Stimulated activated CD4-positive, alpha-beta T cell treated with anti-CD3 and anti-CD28 coated beads, TNF-alpha, amount 100 ng/mL, for 1 hour (primary cell): ENCODE data around the gene GADD45G.

Experiments
- DNase-seq, 3 donors: peaks; one replicate each; pipeline ENCODE4 v3.0.0-alpha.2; 2020; ENCODE audit warnings: low read depth in 3 of 3, low spot score in 1 of 3

The GADD45G gene

DNA sequence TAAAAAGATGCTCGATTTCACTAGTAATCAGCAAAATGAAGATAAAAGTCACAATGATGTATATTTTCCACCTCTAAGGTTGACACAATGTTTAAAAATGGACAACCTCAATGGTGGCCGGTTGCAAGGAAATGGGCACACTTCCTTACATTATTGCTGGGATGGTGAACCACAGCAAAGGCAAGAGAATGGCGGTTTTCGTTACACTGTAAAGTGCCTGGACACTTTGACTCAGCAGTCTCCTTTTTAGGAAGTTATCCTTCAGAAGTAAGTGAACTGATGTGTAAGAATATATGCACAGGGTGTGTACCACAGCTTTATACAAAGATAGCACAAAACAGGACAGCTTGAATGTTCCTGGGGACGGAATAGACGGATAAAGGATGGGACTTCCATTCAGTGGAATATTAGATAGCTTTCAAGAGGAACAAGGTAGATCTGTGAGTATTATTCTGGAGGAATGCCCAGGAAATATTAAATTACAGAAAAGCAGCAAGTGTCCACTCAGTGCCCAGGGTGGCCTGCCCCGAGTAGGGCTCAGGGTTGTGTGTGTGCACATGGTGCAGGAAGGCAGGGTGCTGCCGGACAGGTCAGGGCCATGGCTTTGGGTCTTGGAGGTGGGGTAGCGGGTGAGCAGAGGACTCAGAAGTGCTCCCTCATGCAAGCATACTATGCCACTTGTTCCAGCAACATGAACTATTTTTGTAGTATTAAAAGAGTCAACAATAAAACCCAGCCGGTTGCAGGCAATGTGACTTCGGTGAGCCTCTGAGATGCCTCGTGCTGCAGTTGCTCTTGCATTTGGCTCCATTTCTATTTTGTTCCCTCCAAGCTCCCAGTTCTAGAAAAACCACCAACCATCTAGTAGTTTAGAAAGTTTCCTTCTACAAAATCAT, 24.5 kb downstream of the GADD45G start:
- DNase-seq: no peak

DNA sequence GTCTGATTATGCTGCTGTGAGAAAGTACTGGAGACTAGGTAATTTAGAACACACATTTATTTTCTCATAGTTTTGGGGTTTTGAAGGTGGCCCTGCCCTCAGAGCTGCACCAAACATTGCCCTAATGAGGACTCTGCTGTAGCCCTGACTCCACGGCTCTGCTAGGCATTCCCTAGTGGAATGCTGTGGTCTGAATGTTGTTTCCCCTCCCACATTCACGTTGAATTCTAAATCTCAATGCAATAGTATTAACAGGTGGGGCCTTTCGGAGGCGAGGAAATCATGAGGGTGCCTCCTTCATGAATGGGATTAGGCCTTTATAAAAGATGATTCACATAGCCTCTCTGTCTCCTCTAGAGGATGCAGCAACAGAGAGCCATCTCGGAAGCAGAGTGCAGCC, 25.7 kb downstream of the GADD45G start:
- no peak for DNase-seq

DNA sequence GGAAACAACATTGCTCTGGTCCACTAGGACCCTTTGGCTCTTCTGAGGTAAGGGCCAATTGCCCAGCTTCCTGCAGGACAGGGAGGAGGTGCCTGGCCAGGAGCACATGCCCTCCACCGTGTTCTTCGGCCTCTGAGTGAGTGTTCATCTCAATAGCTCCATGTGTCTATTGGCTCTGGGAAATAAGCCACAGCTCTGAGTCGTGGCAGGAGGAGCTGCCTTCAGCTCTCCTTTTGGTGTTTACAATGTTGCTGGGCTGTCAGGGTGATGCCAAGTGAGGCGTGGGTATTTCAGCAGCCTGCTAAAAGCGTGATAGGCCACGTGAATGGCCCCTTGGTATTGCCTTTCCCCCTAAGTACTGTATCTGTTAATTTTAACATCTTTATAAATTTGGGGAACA, 26.6 kb downstream of the GADD45G start:
- no peak for DNase-seq

DNA sequence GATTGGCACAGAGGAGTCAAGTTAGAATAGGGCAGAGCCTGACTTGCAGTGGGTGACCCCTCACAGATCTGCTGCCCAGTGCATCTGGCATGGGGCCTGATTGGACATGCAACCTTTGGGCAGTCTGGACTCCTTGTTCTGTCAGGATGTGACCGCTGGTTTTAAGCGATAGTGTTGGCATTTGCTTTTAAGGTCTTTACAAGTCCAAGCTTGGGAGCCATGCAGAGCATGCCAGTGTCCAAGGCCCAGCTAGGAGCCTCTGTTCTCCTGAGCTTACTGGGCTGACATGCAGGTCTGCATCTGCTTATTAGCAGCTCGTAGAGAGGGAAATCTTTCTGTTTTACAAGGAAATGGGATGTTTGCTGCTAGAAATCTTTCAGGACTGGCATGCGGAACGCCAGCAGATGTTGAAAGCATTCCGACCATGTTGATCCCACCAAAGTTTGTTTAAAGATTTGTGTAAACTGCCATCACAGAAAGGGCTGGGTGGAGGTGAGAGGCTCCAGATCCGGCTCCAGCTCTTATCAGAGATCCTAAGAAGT, 27.5 kb downstream of the GADD45G start:
- no peak for DNase-seq

DNA sequence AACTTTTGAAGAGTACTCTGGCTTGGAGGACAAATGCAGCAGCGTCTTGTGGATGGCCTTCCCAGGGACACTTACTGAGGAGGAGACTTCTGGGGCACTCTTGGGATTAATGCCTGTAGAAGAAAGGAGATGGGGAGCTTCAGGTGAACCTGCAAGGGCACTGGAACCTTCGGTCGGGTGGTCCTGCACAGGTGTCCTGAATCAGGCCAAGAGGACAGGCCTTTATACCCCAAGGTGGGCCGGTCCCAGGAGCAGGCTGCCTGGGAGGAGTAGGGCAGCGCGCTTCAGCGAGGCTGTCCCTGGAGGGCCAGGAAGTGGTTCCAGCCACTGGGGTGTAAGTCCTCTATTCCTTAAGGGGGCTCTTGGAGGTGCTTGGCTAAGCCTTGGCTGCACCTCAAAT, 27.9 kb downstream of the GADD45G start:
- DNase-seq: no peak

DNA sequence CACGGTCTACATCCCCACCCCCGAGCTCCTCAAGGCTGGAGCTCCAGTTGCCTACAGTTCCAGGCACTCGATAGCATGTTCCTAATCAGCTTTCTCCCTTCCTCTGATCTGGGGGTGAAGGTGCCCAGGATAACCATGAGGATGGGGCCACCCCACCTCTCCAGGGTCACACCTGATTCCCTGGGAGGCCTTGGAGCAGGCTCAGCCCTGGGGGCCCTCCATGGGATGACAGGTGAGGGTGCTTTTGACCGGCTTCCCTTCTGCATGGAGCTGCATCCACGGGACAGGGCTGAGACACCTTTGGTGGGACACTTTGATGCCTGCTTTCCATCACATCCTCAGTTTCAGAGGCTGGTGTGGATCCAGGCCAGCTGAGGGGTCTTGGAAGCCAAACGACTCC, 28.6 kb downstream of the GADD45G start:
- no peak for DNase-seq

DNA sequence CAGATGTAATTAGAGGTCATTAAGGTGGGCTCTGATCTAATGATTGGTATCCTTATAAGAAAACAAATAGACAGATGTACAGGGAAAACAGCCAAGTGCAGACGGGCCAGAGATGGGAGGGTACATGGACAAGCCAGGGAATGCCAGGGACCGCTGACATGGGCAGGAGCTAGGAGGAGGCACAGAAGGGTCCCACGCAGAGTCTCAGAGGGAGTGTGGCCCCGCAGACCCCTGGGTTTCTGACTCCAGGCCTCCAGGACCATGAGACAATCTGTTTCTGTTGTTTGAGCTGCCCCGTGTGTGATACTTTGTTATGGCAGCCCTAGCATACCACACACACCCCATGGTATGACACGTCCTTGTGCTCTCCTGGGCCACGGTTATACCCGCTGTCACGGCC, 29.1 kb downstream of the GADD45G start:
- DNase-seq: no peak

DNA sequence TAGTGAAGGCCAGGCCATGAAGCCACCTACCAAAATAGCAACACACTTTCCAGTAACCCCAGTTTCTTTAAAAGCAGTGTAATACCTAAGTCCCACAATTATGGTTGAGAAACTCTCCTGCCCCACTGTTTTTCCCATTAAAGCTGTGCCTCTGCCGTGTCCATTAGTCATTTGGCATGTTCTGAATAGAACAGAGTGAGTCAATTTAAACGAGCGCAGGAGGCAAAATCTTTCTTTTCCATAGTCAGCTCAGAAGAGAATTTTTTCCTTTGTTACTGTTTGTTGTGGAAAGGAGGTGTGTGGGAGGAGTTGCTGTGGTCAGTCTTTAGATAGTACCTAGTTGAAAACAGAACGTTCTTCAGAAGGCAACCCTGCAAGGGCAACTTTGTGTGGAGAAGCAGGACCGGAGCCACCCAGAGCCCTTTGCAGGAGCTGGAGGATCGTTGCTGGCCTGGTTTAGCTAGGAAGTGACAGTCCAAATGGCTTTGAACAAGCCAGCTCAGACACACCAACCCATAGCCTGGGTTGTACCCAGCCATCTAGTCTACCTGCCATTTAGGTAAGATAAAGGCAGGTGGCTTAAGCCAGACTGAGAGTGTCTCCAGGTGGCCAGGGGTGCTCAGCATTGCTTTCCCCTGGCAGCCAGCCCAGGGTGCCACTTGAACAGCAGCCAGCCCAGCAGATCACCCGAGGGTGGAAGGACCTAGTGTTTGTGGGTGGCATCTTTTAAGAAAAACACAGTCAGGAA, 30.4 kb downstream of the GADD45G start:
- no peak for DNase-seq

DNA sequence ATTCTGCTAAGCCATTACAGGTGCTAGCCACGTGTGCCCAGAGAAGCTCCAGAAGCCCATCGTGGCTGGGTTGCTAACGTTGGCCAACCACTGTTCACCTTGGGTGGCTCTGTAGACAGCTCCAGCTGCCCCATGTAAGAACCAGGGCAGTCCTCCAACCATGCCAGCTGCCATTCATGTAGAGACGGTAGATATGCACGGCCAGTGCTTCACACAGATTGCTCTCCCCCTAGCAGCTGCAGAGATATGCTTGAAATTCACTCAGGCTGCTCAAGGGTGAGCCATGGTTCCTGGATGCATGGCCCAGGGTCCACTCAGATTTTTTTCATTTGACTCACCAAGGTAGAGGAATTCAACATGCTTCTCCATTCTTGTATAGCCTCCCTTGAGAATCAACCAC, 31.0 kb downstream of the GADD45G start:
- no peak for DNase-seq

DNA sequence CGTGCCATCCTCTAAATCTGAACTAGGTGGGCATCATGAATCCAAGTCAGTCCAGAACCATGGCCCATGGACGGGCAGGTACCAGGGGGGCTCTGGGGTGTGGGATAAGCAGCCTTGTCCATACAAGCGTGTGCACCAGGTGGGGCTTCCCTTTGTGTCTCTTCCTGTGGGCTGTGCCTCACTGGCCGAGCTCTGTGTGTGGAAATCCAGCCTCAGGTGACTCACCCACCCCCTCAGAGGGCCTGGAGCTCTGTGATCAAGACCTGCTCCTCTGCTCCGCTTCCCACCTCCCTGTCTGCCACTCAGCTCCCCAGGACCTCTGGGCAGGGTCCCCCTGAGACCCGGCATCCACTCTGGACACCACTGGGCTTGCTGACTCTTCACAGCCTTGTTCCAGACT, 33.0 kb downstream of the GADD45G start:
- DNase-seq: no peak

DNA sequence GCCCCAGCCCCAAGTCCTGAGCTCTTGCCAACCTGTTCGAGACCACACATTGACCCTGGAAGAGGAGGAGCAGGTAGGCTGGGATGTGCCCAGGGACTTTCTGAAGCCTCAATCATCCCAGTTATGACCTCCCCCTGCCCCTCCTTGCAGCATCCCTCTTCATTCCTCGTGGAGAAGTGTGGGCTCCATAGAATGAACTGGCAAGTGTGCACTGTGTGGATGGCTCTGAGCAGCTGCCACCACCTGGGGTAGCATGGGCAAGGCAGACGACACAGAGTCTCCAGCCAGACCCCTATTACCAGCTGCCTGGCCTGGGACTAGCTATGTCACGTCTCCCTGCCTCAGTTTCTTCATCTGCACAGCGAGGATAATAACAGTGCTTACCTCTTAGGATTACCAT, 33.5 kb downstream of the GADD45G start:
- DNase-seq: no peak

DNA sequence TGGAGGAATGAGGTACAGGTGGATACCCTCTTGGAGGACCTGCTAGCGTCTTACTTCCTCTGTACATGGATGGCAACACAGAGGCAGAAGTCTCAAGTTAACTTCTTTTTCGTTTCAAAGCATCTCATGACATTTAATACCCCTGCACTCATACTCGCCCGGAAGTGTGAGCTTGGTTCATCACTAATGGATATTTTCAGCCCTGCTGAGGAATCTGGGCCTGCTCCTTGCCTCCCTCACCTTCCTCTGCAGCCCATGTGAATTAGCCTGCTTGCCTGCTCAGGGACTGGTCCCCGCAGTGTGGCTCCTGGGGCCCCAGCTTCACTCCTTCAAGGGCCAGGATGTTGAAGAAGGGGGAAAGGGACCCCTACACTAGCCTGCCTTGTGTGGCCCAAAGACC, 34.1 kb downstream of the GADD45G start:
- no peak for DNase-seq

DNA sequence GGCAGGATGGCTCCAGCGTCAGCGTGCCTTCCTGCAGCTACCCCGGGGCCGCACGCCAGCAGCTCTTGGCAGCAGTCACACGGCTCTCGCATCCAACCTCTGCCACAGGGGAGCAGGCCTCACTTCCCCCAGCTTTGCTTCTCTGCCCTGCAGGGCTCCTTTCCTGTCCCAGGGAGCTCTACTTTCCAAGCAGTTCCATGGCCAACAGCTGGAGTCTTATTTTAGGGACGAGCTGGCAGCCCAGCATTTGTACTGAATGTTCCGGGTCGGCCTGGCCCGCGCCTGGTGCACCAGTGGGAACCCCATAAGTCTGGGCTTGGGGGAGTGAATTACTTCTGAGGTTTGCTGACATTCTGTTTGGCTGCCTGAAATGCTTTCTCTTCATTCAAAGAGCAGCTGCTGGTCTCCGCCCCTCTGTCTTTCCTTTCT, 34.6 kb downstream of the GADD45G start:
- no peak for DNase-seq

DNA sequence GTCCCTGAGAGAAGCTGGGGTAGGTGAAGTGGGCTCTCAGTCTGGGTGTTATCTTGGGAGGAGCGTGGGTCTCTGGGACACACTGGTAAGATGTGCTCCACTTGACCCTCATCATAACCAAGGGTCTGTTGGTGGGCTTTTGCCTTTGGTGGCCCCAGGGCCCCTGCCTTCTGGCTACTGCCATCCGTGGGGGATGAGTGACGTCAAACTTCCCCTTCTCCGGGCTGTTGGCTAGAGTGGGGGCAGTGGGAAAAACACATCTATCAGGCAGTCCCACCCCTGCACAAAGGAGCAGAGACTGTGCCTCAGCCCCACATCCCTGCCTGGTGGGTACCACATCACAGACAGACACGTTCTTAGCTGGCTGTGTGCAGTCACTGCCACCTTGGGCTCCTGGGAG, 35.1 kb downstream of the GADD45G start:
- DNase-seq: no peak

DNA sequence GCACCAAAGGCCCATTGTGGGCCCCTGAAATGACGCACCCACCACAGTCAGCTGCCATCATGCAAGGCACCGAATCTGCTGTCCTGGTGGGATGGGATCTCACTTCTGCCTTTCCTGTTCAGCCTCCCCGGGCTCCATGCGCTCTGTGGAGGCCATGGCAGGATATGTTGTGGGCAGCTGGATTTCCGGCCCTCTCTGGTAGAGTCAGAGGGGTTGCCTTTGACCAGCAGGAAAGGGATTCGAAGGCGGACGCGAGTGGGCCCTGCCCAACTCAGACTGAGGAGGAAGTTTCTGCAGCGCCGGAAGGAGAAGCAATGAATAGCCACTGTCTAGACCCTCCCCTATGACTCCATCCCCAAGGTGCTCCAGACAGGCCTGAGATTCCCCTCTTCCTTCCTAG, 35.5 kb downstream of the GADD45G start:
- no peak for DNase-seq

DNA sequence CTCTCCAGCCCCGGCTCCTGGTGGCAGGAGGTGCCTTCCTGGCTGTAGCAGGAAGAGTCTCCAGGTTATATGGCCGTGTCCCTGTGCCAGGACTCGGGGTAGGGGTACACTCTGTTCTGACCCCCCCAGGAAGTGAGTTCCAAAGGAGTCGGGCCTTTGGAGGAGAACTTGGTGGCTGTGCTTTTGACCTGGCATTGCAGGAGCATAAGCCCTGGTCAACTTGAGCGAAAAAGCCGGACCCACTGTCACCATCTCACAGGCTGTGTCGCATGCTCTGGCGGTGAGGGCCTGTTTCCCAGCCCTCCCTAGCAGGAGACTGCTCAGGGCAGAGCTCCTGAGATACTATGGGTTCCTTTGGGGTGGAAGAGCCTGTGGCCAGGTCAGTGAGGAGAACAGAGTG, 36.0 kb downstream of the GADD45G start:
- DNase-seq: no peak

DNA sequence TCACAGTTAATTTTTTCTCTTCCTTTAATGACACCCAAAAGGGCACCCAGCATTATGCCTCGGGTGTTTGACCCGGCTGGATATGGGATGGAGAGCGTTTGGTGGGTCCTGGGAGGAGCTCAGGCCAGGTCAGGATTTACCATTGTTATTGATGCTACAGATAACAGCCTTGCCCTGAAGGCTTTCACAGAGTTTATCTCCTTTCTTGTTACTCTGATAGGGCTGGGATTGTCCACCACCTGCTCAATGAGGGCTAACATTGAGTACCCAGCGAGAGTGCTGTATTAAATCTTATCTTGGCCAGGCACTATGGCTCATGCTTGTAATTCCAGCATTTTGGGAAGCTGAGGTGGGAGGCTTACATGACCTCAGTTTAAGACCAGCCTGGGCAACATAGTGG, 37.2 kb downstream of the GADD45G start:
- no peak for DNase-seq

DNA sequence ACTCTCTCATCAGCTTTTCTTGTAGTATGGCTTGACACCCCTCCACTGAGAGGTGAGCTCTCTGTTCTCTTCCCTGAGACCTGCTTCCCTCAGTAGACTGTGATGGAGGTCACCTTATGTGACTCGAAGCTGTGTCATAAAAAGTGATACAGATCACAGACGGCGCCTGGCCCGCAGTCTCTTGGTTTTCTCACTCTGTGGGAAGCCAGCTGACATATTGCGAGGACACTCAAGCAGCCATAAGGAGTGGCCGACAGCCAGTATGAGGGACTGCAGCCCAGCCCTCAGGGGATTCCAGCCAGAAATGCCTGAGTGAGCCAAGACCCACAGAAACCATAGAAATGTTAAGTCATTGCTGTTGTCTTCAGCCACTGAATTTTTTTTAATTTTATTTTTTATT, 38.0 kb downstream of the GADD45G start:
- DNase-seq: no peak

DNA sequence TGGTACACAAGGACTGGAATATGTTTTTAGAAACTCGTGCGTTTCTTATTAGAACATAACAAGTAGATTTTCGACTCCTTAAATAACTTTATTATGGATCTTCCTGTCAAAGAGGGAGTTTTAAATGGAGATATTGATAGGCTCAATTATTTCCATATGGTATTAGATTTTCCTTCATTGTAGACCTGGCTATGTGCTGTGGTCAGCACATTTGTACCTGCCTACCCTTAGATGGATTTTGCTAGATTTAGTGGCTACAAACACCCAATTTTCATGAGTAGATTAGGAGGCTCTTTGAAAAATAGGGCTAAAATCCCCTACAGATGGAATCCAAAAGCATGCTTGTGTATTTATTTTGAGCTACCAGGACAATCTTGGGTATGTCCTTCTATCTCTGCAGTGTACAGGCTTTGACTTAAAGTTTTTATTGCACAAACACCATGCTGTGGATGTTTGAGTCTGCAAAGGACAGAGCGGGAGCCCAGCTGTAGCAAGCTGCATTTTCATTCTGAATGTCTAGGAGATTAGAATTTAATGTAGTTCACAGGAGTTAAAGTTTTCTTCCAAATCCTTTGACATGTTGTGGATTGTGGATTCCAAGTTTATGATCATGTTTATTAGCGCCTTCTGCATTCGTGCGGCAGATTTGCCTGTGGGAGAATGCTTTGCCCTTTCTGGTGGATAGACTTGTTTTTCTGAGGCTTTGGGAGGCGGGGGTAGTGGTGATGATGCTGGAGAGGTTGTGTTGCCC, 41.6 kb downstream of the GADD45G start:
- no peak for DNase-seq

DNA sequence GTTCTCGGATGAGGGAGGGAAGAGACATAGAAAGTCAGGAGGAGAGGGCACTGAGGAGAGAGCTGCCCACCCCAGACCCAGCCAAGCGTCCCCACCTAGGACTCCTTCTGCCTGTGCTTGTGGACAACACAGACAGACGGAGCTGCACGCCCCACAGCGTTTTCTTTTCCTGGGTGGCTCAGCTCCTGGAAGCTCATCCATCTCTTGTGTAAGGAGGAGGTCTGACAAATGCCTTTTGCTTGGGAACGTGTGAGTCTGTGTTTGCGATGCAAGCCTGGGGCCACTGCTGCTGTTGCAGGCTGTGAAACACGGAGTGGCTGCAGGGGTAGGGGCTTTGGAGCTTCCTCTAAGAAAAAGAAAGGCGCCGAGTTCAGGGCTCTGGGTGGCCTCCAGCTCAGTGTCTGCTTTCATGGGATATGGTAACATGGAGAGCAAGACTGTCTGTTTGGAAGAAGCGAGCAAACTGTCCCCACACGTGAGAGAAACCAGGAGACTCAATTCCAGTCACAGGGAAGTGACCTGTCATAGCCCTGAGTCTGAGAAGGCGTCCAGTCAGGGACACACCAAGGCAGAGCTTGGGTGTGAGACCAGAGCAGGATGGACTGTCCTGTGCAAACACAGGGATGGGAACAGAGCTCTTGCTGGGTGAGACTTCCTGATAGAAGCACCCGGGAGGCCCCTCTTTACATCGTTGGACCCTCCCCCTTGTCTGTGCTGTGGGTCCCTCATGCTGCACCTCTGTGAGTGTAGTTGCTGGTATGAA, 42.7 kb downstream of the GADD45G start:
- DNase-seq: no peak
